Measurements from ENCODE around the gene TMSB10.
"Not testable (repeated sequence)": the region's sequence is repeated elsewhere in the genome, so short reads cannot be mapped to it uniquely, and the experiment has no call there.

Gene TMSB10

GRCh38 chr2:84905181-84906107 is at the start of gene TMSB10:
TMSB10 (plus strand) TSS chr2:84905656.
- DNase-seq (ENCODE audit: low read depth in 2 of 2) = peak; percentile 76 to 78

- DNase-seq (ENCODE audit: low read depth in 2 of 2) = no peak
These were observed 49.7 kb upstream of the TMSB10 start for GRCh38 chr2:84855731-84856130.

GRCh38 chr2:84856787-84857186 is 48.7 kb upstream of the TMSB10 start:
- DNase-seq (ENCODE audit: low read depth in 2 of 2) = no peak

- no peak for DNase-seq (ENCODE audit: low read depth in 2 of 2)
These were observed 47.9 kb upstream of the TMSB10 start for GRCh38 chr2:84857566-84857965.

- DNase-seq (ENCODE audit: low read depth in 2 of 2) = no peak
These were observed 47.3 kb upstream of the TMSB10 start for GRCh38 chr2:84858123-84858522.

- no peak for DNase-seq (ENCODE audit: low read depth in 2 of 2)
These were observed 46.5 kb upstream of the TMSB10 start for GRCh38 chr2:84858937-84859336.

- DNase-seq (ENCODE audit: low read depth in 2 of 2) = no peak
These were observed 43.9 kb upstream of the TMSB10 start for GRCh38 chr2:84861539-84861938.

GRCh38 chr2:84862006-84862405 is 43.5 kb upstream of the TMSB10 start:
- DNase-seq (ENCODE audit: low read depth in 2 of 2) = no peak

GRCh38 chr2:84865181-84865783 is 40.2 kb upstream of the TMSB10 start:
- DNase-seq (ENCODE audit: low read depth in 2 of 2) = no peak

- DNase-seq (ENCODE audit: low read depth in 2 of 2) = no peak
These were observed 39.3 kb upstream of the TMSB10 start for GRCh38 chr2:84866122-84866521.

GRCh38 chr2:84868327-84868726 is 37.1 kb upstream of the TMSB10 start:
- DNase-seq (ENCODE audit: low read depth in 2 of 2) = not testable (repeated sequence)

- DNase-seq (ENCODE audit: low read depth in 2 of 2) = no peak
These were observed 35.1 kb upstream of the TMSB10 start for GRCh38 chr2:84870306-84870705.

- DNase-seq (ENCODE audit: low read depth in 2 of 2) = not testable (repeated sequence)
These were observed 32.8 kb upstream of the TMSB10 start for GRCh38 chr2:84872691-84873090.

- no peak for DNase-seq (ENCODE audit: low read depth in 2 of 2)
These were observed 32.1 kb upstream of the TMSB10 start for GRCh38 chr2:84873350-84873749.

GRCh38 chr2:84874381-84875212 is 30.9 kb upstream of the TMSB10 start:
- no peak for DNase-seq (ENCODE audit: low read depth in 2 of 2)

GRCh38 chr2:84875213-84875560 is 30.3 kb upstream of the TMSB10 start:
- no peak for DNase-seq (ENCODE audit: low read depth in 2 of 2)

GRCh38 chr2:84875619-84876018 is 29.8 kb upstream of the TMSB10 start:
- not testable (repeated sequence) for DNase-seq (ENCODE audit: low read depth in 2 of 2)

GRCh38 chr2:84876369-84876768 is 29.1 kb upstream of the TMSB10 start:
- no peak for DNase-seq (ENCODE audit: low read depth in 2 of 2)

GRCh38 chr2:84878459-84878858 is 27.0 kb upstream of the TMSB10 start:
- no peak for DNase-seq (ENCODE audit: low read depth in 2 of 2)

- DNase-seq (ENCODE audit: low read depth in 2 of 2) = no peak
These were observed 26.4 kb upstream of the TMSB10 start for GRCh38 chr2:84878896-84879583.

GRCh38 chr2:84879584-84880394 is 25.7 kb upstream of the TMSB10 start:
- no peak for DNase-seq (ENCODE audit: low read depth in 2 of 2)

All from stimulated activated CD4-positive, alpha-beta T cell treated with anti-CD3 and anti-CD28 coated beads, Interleukin-12 subunit alpha, Interleukin-12 subunit beta, amount 100 ng/mL, for 24 hours (primary cell).